ENCODE measurements around the gene ULK1.

GRCh38 chr12:131852551-131853299 is 41.7 kb upstream of the ULK1 start:
- TF ChIP-seq, protein P1, sequence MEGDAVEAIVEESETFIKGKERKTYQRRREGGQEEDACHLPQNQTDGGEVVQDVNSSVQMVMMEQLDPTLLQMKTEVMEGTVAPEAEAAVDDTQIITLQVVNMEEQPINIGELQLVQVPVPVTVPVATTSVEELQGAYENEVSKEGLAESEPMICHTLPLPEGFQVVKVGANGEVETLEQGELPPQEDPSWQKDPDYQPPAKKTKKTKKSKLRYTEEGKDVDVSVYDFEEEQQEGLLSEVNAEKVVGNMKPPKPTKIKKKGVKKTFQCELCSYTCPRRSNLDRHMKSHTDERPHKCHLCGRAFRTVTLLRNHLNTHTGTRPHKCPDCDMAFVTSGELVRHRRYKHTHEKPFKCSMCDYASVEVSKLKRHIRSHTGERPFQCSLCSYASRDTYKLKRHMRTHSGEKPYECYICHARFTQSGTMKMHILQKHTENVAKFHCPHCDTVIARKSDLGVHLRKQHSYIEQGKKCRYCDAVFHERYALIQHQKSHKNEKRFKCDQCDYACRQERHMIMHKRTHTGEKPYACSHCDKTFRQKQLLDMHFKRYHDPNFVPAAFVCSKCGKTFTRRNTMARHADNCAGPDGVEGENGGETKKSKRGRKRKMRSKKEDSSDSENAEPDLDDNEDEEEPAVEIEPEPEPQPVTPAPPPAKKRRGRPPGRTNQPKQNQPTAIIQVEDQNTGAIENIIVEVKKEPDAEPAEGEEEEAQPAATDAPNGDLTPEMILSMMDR (conservative IDR thresholded peaks at IDR 0.05 in 1 of 2, IDR thresholded peaks at IDR 0.05 in 1 of 2; ENCODE audit: low read depth in 1 of 2, low read length in 2 of 2) = no peak
- TF ChIP-seq EZH2 (IDR thresholded peaks at IDR 0.05; ENCODE audit: low read length, missing control alignments) = no peak
